BLaER1 treated with 17β-estradiol and CSF1 and Interleukin-3, amounts not matched to agents 10 nM and 100 nM (cell line): ENCODE results near the gene CCDC106.
A peak's percentile ranks its signal among the peaks of the same experiment; 100 is the strongest.

Experiments used
- H3K27ac ChIP-seq, 11 experiments: shearing (Covaris generic); formaldehyde crosslinking; 2 replicates each; pipeline ENCODE4 v1.8.1; 2022
- H3K27me3 ChIP-seq, 11 experiments: shearing (Covaris generic); formaldehyde crosslinking; 2 replicates each; pipeline ENCODE4 v1.8.1; 2022
- H3K36me3 ChIP-seq, 11 experiments: shearing (Covaris generic); formaldehyde crosslinking; 2 replicates each; pipeline ENCODE4 v1.8.1; 2022
- H3K4me1 ChIP-seq, 10 experiments: shearing (Covaris generic); formaldehyde crosslinking; 2 replicates each; pipeline ENCODE4 v1.8.1; 2022
- H3K4me2 ChIP-seq, 11 experiments: shearing (Covaris generic); formaldehyde crosslinking; 2 replicates each; pipeline ENCODE4 v1.8.1; 2022
- H3K4me3 ChIP-seq, 10 experiments: shearing (Covaris generic); formaldehyde crosslinking; 2 replicates each; pipeline ENCODE4 v1.8.1; 2022
- H3K9ac ChIP-seq, 11 experiments: shearing (Covaris generic); formaldehyde crosslinking; 2 replicates each; pipeline ENCODE4 v1.8.1; 2022
- H3K9me3 ChIP-seq, 11 experiments: shearing (Covaris generic); formaldehyde crosslinking; replicated peaks in 1 of 11; 2 replicates each; pipeline ENCODE4 v1.8.1; 2022
- H4K20me1 ChIP-seq, 11 experiments: shearing (Covaris generic); formaldehyde crosslinking; 2 replicates each; pipeline ENCODE4 v1.8.1; 2022
- Cebpa-rat ChIP-seq, 11 experiments: shearing (Covaris generic); IDR thresholded peaks; 2 replicates each; pipeline ENCODE4 v1.8.1; 2022

CCDC106 gene

GRCh38 chr19:55674841-55675660, 27.0 kb downstream of the CCDC106 start, which contains the start of gene EPN1:
EPN1 (plus strand) TSS chr19:55675226; CDS start chr19:55678628, 3,402 bp downstream.
- Histone ChIP-seq H3K27ac (peak within 1 kb of the TSS; percentile 92 to 98 (median 95)), H3K4me1 (peaks cover 52 to 87% (median 82%) of the 10 kb centered on the region in 10 experiments), H3K4me3 (peak within 1 kb of the TSS; percentile 79 to 98 (median 92)), H3K4me2 (peak within 1 kb of the TSS; percentile 87 to 98 (median 93)), H3K27me3 (no peaks in the 10 kb centered on the region), H4K20me1 (peaks cover 48 to 96% (median 83%) of the 10 kb centered on the region in 11 experiments), H3K9me3 (no peaks in the 10 kb centered on the region), H3K36me3 (peaks cover 41 to 70% (median 59%) of the 10 kb centered on the region in 11 experiments), H3K9ac (peak within 1 kb of the TSS; percentile 93 to 98 (median 97))
- TF ChIP-seq Cebpa-rat (IDR thresholded peaks at IDR 0.05): no peak

DNA sequence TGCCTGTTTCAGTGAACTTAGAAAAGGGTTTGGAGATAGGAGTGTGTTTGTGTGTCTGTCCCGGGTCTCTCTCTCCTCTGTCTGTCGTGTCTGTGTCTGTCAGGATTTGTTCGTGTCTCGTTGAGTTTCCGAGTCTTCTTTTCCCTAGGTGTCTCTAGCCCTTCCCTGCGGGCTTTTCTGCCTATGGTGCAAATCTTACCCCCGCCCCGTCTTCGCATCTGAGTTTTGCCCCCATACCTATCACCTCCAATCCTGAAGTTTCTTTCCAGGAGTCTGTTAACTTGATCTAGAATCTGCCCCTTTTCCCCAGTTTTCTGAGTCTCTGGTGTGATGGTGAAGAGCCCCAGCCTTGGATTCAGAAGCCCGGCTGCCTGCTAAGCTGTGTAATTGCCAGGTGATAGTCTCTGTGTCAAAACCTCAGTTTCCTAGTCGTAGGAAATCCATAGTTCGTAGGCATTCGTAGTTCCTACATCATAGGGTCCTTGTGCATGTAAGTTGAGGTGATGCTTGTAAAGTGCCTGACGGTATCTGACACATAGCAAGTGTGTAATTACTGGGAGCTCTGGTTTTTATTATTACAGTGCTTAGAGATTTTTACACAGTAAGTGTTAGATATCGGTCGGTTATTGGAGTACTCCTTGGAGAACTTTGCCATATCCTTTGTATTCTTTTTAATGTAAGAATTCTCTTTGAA, 27.8 kb downstream of the CCDC106 start:
- Histone ChIP-seq H3K4me3 (peak overlapping the region; percentile 79 to 98 (median 92)), H3K9me3 (no peaks in the 10 kb centered on the region), H3K4me2 (peak overlapping the region; percentile 87 to 98 (median 93)), H3K27ac (peak overlapping the region; percentile 92 to 98 (median 95)), H3K4me1 (peaks cover 53 to 87% (median 82%) of the 10 kb centered on the region in 10 experiments), H3K36me3 (peaks cover 41 to 70% (median 59%) of the 10 kb centered on the region in 11 experiments), H3K9ac (peak overlapping the region; percentile 93 to 98 (median 97)), H3K27me3 (no peaks in the 10 kb centered on the region), H4K20me1 (peaks cover 48 to 96% (median 83%) of the 10 kb centered on the region in 11 experiments)
- TF ChIP-seq Cebpa-rat (IDR thresholded peaks at IDR 0.05): no peak

GRCh38 chr19:55676383-55676782, 28.4 kb downstream of the CCDC106 start:
- no peak for TF ChIP-seq Cebpa-rat (IDR thresholded peaks at IDR 0.05)
- Histone ChIP-seq H3K9me3 (no peaks in the 10 kb centered on the region), H3K9ac (peak overlapping the region; percentile 93 to 98 (median 97)), H3K4me2 (peak overlapping the region; percentile 87 to 98 (median 93)), H3K27me3 (no peaks in the 10 kb centered on the region), H3K4me3 (peak overlapping the region; percentile 79 to 98 (median 92)), H3K4me1 (peaks cover 58 to 87% (median 82%) of the 10 kb centered on the region in 10 experiments), H3K27ac (peak overlapping the region; percentile 92 to 98 (median 95)), H4K20me1 (peaks cover 48 to 96% (median 83%) of the 10 kb centered on the region in 11 experiments), H3K36me3 (peaks cover 46 to 71% (median 60%) of the 10 kb centered on the region in 11 experiments)

GRCh38 chr19:55676889-55677505, 29.0 kb downstream of the CCDC106 start:
- Histone ChIP-seq H3K27me3 (no peaks in the 10 kb centered on the region), H3K9ac (peak overlapping the region; percentile 93 to 98 (median 97)), H4K20me1 (peaks cover 48 to 96% (median 83%) of the 10 kb centered on the region in 11 experiments), H3K4me1 (peaks cover 63 to 83% (median 76%) of the 10 kb centered on the region in 10 experiments), H3K4me2 (peak overlapping the region; percentile 87 to 98 (median 93)), H3K36me3 (peaks cover 52 to 71% (median 60%) of the 10 kb centered on the region in 11 experiments), H3K27ac (peak overlapping the region; percentile 92 to 98 (median 95)), H3K9me3 (no peaks in the 10 kb centered on the region), H3K4me3 (peak overlapping the region; percentile 79 to 98 (median 92))
- TF ChIP-seq Cebpa-rat (IDR thresholded peaks at IDR 0.05): no peak

- H3K9ac ChIP-seq: peak overlapping the region; percentile 93 to 98 (median 97)
- H4K20me1 ChIP-seq: peaks cover 48 to 96% (median 83%) of the 10 kb centered on the region in 11 experiments
- H3K36me3 ChIP-seq: peaks cover 54 to 71% (median 60%) of the 10 kb centered on the region in 11 experiments
- peaks cover 62 to 77% (median 70%) of the 10 kb centered on the region in 10 experiments for H3K4me1 ChIP-seq
- no peak for TF ChIP-seq Cebpa-rat (IDR thresholded peaks at IDR 0.05)
- H3K9me3 ChIP-seq: no peaks in the 10 kb centered on the region
- peak overlapping the region; percentile 79 to 98 (median 92) for H3K4me3 ChIP-seq
- peak overlapping the region; percentile 87 to 98 (median 93) for H3K4me2 ChIP-seq
- peak overlapping the region; percentile 92 to 98 (median 95) for H3K27ac ChIP-seq
- no peaks in the 10 kb centered on the region for H3K27me3 ChIP-seq
These were observed 29.6 kb downstream of the CCDC106 start for GRCh38 chr19:55677572-55678028.

- Histone ChIP-seq H3K9ac (peak overlapping the region; percentile 93 to 98 (median 97)), H3K4me2 (peak overlapping the region; percentile 87 to 98 (median 93)), H3K4me3 (peak overlapping the region; percentile 79 to 98 (median 92); a peak in 19 of 20 replicates), H3K27ac (peak overlapping the region; percentile 92 to 98 (median 95)), H4K20me1 (peaks cover 48 to 96% (median 83%) of the 10 kb centered on the region in 11 experiments), H3K4me1 (peaks cover 56 to 71% (median 65%) of the 10 kb centered on the region in 10 experiments), H3K9me3 (no peaks in the 10 kb centered on the region), H3K27me3 (no peaks in the 10 kb centered on the region), H3K36me3 (peaks cover 55 to 71% (median 60%) of the 10 kb centered on the region in 11 experiments)
- TF ChIP-seq Cebpa-rat (IDR thresholded peaks at IDR 0.05): no peak
These were observed 30.2 kb downstream of the CCDC106 start for GRCh38 chr19:55678121-55678671.

GRCh38 chr19:55679343-55680257, 31.6 kb downstream of the CCDC106 start:
- no peak for TF ChIP-seq Cebpa-rat (IDR thresholded peaks at IDR 0.05)
- Histone ChIP-seq H3K4me2 (peak overlapping the region; percentile 87 to 98 (median 93)), H3K9me3 (no peaks in the 10 kb centered on the region), H3K4me1 (peaks cover 47 to 61% (median 58%) of the 10 kb centered on the region in 10 experiments), H3K9ac (peak overlapping the region; percentile 45 to 98 (median 65); a peak in 16 of 22 replicates), H4K20me1 (peaks cover 54 to 98% (median 86%) of the 10 kb centered on the region in 11 experiments), H3K36me3 (peaks cover 62 to 74% (median 64%) of the 10 kb centered on the region in 11 experiments), H3K4me3 (peak overlapping the region in 5 of 10 experiments; percentile 5 to 98 (median 49); a peak in 5 of 20 replicates), H3K27ac (peak overlapping the region; percentile 92 to 98 (median 95); a peak in 21 of 22 replicates), H3K27me3 (no peaks in the 10 kb centered on the region)
